Loucy (cell line): ENCODE results near the gene SCYL2.

Source experiments
- CTCF ChIP-seq: fragments of 200-600 bp; sonication (generic); conservative IDR thresholded peaks from 2 replicates; pipeline ENCODE4 v1.5.1; 2014; ENCODE audit warnings: mild to moderate bottlenecking, antibody characterized with exemption, low read length
- EZH2phosphoT487 ChIP-seq: fragments of 200-600 bp; IDR thresholded peaks from 2 replicates; pipeline ENCODE4 v1.6.1; 2018; ENCODE audit warnings: antibody characterized with exemption, mild to moderate bottlenecking, moderate library complexity, borderline replicate concordance

GRCh38 chr12:100359248-100359647, 92.3 kb downstream of the SCYL2 start:
- no peak for TF ChIP-seq CTCF
- no peak for TF ChIP-seq EZH2phosphoT487
